K562 (cell line): ENCODE measurements around the gene CXCR5. TPM values are rescaled to one million over a fixed set of nuclear protein-coding genes. Genes with fewer than 3 reads are reported as not detected.
A peak's percentile ranks its signal among the peaks of the same experiment; 100 is the strongest.

Experiments used
- ATAC-seq: fragments of 200-7000 bp; cut with Tn5 transposase; 3 replicates; pipeline ENCODE4 v1.9.1; 2020; ENCODE audit warnings: moderate library complexity
- BruUV-seq: library from RNA; stranded (reverse); fragments of 400-500 nt; replicated peaks from 2 replicates; lab custom pipeline; 2021; lab: Mats Ljungman, UMichigan
- CTCF ChIA-PET: fragments of 300-600 bp; formaldehyde crosslinking; extraction: SDS; loops from one replicate; lab custom pipeline; 2021; ENCODE audit warnings: low intra/inter-chr PET ratio; lab: Yijun Ruan, JAX
- POLR2A ChIA-PET: fragments of 300-600, 350-650 bp; sonication (Branson Sonifier 250); formaldehyde crosslinking; extraction: SDS; loops from one replicate; lab custom pipeline; 2021; ENCODE audit warnings: antibody characterized with exemption, inconsistent platforms; lab: Yijun Ruan, JAX
- DNase-seq, 4 experiments: peaks; one replicate each; pipeline versions ENCODE4 v3.0.0 to v3.0.0-alpha.2; 2011 to 2018; ENCODE audit warnings: low spot score in 3 of 4, mixed read lengths in 3 of 4; ENCODE audit errors: extremely low read depth in 1 of 4
- FAIRE-seq: peaks from 2 replicates; lab custom pipeline; 2011; peaks lifted over from hg19 to GRCh38; lab: Jason Lieb, UNC
- H2AFZ ChIP-seq: 2 replicates; pipeline ENCODE4 v1.6.0; 2011; ENCODE audit warnings: low read depth, low read length, control low read depth, inconsistent platforms
- H3K27ac ChIP-seq: fragments of 200-600 bp; 3 replicates; pipeline ENCODE4 v1.8.0; 2011; ENCODE audit warnings: low read depth, mild to moderate bottlenecking, control low read depth, inconsistent platforms, low read length, moderate library complexity, mixed read lengths; ENCODE audit errors: extremely low read depth
- H3K27me3 ChIP-seq, 2 experiments: fragments of 300-600 bp in 1 of 2; 2 replicates in 1 of 2; 3 replicates in 1 of 2; pipeline versions ENCODE4 v1.6.0 to v1.8.0; 2011; ENCODE audit warnings: inconsistent platforms in 2 of 2, low read length in 2 of 2, mild to moderate bottlenecking in 1 of 2, mixed read lengths in 1 of 2, moderate library complexity in 1 of 2; ENCODE audit not compliant: control insufficient read depth in 2 of 2, insufficient read depth in 2 of 2
- H3K36me3 ChIP-seq: fragments of 300-600 bp; 3 replicates; pipeline ENCODE4 v1.8.0; 2011; ENCODE audit warnings: mild to moderate bottlenecking, low read length, inconsistent platforms; ENCODE audit not compliant: control insufficient read depth, insufficient read depth
- H3K4me1 ChIP-seq, 2 experiments: fragments of 200-600 bp in 1 of 2; replicated peaks in 1 of 2; 2 replicates in 1 of 2; 3 replicates in 1 of 2; pipeline versions ENCODE4 v1.5.1 to v1.8.0; 2011; ENCODE audit warnings: inconsistent platforms in 2 of 2, low read length in 2 of 2, mild to moderate bottlenecking in 1 of 2, mixed read lengths in 1 of 2, moderate library complexity in 1 of 2; ENCODE audit not compliant: control insufficient read depth in 2 of 2, insufficient read depth in 2 of 2
- H3K4me2 ChIP-seq: 2 replicates; pipeline ENCODE4 v1.6.1; 2011; ENCODE audit warnings: low read length, control low read depth, inconsistent platforms, mixed read lengths; ENCODE audit not compliant: insufficient read depth
- H3K4me3 ChIP-seq: fragments of 200-600 bp; sonication (generic), shearing (Covaris generic); 2 replicates; pipeline ENCODE4 v1.5.1; 2016; ENCODE audit warnings: control low read depth, inconsistent platforms
- H3K79me2 ChIP-seq: fragments of 200-600 bp; 3 replicates; pipeline ENCODE4 v1.8.0; 2011; ENCODE audit warnings: low read length, inconsistent platforms; ENCODE audit not compliant: control insufficient read depth, insufficient read depth
- H3K9ac ChIP-seq, 2 experiments: 2 replicates each; pipeline versions ENCODE4 v1.6.0 to v1.6.1; 2011; ENCODE audit warnings: low read depth in 2 of 2, low read length in 2 of 2, control low read depth in 1 of 2, inconsistent platforms in 1 of 2, mild to moderate bottlenecking in 1 of 2, mixed read lengths in 1 of 2; ENCODE audit not compliant: insufficient read depth in 1 of 2
- H3K9me1 ChIP-seq: one replicate; pipeline ENCODE4 v1.6.0; 2011; ENCODE audit warnings: inconsistent platforms, mild to moderate bottlenecking, low read length, moderate library complexity; ENCODE audit not compliant: control insufficient read depth, insufficient read depth
- H3K9me3 ChIP-seq: replicated peaks from 2 replicates; pipeline ENCODE4 v1.5.1; 2011; ENCODE audit warnings: low read depth, low read length, inconsistent platforms; ENCODE audit not compliant: control insufficient read depth, insufficient read depth
- H4K20me1 ChIP-seq: replicated peaks from 2 replicates; pipeline ENCODE4 v1.6.1; 2011; ENCODE audit warnings: low read length, inconsistent platforms, mixed read lengths; ENCODE audit not compliant: control insufficient read depth, insufficient read depth
- FOSL1 ChIP-seq: fragments of 200-800 bp; sonication (Bioruptor generic); conservative IDR thresholded peaks from 2 replicates; pipeline ENCODE4 v1.6.1; 2016; ENCODE audit warnings: missing genetic modification characterization, missing compliant biosample characterization
- FOXM1 ChIP-seq, 2 experiments: fragments of 450-650 bp in 1 of 2; sonication (generic) in 1 of 2; formaldehyde crosslinking in 1 of 2; IDR thresholded peaks; 2 replicates each; pipeline versions ENCODE4 v1.6.1 to v1.9.0; 2017 to 2022; ENCODE audit warnings: low read depth in 2 of 2, mild to moderate bottlenecking in 2 of 2, missing genetic modification reagents in 1 of 2, moderate library complexity in 1 of 2
- GTF2A2 ChIP-seq: IDR thresholded peaks from 2 replicates; pipeline ENCODE4 v1.6.1; 2016; ENCODE audit warnings: mild to moderate bottlenecking, missing genetic modification characterization, missing compliant biosample characterization
- HMG20B ChIP-seq: fragments of 250-450 bp; sonication (Bioruptor Pico); IDR thresholded peaks from 2 replicates; pipeline ENCODE4 v1.5.0; 2021; ENCODE audit warnings: mild to moderate bottlenecking
- RBFOX2 ChIP-seq: fragments of 200-400 bp; formaldehyde crosslinking; IDR thresholded peaks from 2 replicates; pipeline ENCODE4 v1.6.1; 2017; ENCODE audit warnings: low read depth, mild to moderate bottlenecking, low read length, moderate library complexity
- SIN3B ChIP-seq: fragments of 450-650 bp; IDR thresholded peaks from 2 replicates; pipeline ENCODE4 v1.6.1; 2017; ENCODE audit warnings: low read depth, mild to moderate bottlenecking, moderate library complexity
- SMC3 ChIP-seq: conservative IDR thresholded peaks from 2 replicates; pipeline ENCODE4 v1.6.1; 2011; ENCODE audit warnings: low read depth, low read length, improper control_type of control experiment; ENCODE audit not compliant: insufficient read depth
- TOE1 ChIP-seq, 2 experiments: fragments of 450-650 bp in 1 of 2; sonication (generic) in 1 of 2; formaldehyde crosslinking in 1 of 2; IDR thresholded peaks; 2 replicates each; pipeline versions ENCODE4 v1.7.1 to v1.8.0; 2016 to 2022; ENCODE audit warnings: borderline replicate concordance in 2 of 2, mild to moderate bottlenecking in 2 of 2, antibody characterized with exemption in 1 of 2, inconsistent platforms in 1 of 2, low read depth in 1 of 2, missing genetic modification reagents in 1 of 2, moderate library complexity in 1 of 2
- USF2 ChIP-seq: sonication (generic); formaldehyde crosslinking; IDR thresholded peaks from 2 replicates; pipeline ENCODE4 v1.5.0; 2020; ENCODE audit warnings: missing genetic modification reagents
- VEZF1 ChIP-seq: fragments of 200-800 bp; sonication (Bioruptor generic); IDR thresholded peaks from 2 replicates; pipeline ENCODE4 v1.6.1; 2017; ENCODE audit warnings: missing genetic modification characterization, missing compliant biosample characterization
- ZBTB11 ChIP-seq, 3 experiments: fragments of 200-800 bp in 1 of 3; fragments of 250-450 bp in 1 of 3; fragments of 450-650 bp in 1 of 3; sonication (Bioruptor Pico) in 1 of 3; sonication (Bioruptor generic) in 1 of 3; formaldehyde crosslinking in 1 of 3; IDR thresholded peaks; 2 replicates each; pipeline versions ENCODE4 v1.6.1 to v1.8.0; 2016 to 2022; ENCODE audit warnings: mild to moderate bottlenecking in 2 of 3, missing genetic modification characterization in 2 of 3, missing compliant biosample characterization in 1 of 3, moderate library complexity in 1 of 3
- ZNF263 ChIP-seq: sonication (generic); formaldehyde crosslinking; IDR thresholded peaks from 2 replicates; pipeline ENCODE4 v1.8.0; 2022; ENCODE audit warnings: mild to moderate bottlenecking, missing genetic modification reagents, borderline replicate concordance
- ZNF764 ChIP-seq: fragments of 250-450 bp; sonication (Bioruptor Pico); IDR thresholded peaks from 2 replicates; pipeline ENCODE4 v1.4.0; 2020; ENCODE audit warnings: low read depth, mild to moderate bottlenecking, moderate library complexity
- WGBS: fragments of 100-300 bp; shearing (Covaris generic); methylation state at CpG from one replicate; pipeline ENCODE4 v1.1.6; 2016; ENCODE audit warnings: low coverage, mixed read lengths; ENCODE audit not compliant: insufficient coverage; ENCODE audit errors: missing lambda C conversion rate; 5-methylcytosine and 5-hydroxymethylcytosine counted together
- in situ Hi-C: fragments of 300-500 bp; cut with MboI; formaldehyde crosslinking; loops from 4 replicates; pipeline ENCODE4 v1.15.0; 2018; ENCODE audit warnings: inconsistent platforms, mixed read lengths
- intact Hi-C: fragments of 100-400 bp; cut with micrococcal nuclease; formaldehyde crosslinking; loops from 2 replicates; pipeline ENCODE4 v1.14.2; 2022
- polyA plus RNA-seq, 8 experiments: library from polyadenylated mRNA; depleted of rRNA in 4 of 8; stranded (reverse) in 5 of 8; unstranded in 3 of 8; fragments of >200 nt; fragmentation: Nextera tagmentation in 2 of 8; fragmentation: Illumina TruSeq in 1 of 8; extraction: Ambion mirVana in 2 of 8; extraction: Trizol in 1 of 8; gene quantifications; 2 replicates each; pipeline versions ENCODE4 v1.2.1 to v1.2.3, GENCODE V29; 2011 to 2014; ENCODE audit warnings: inconsistent platforms in 1 of 8, missing spikeins in 1 of 8
- total RNA-seq, 7 experiments: library from RNA; depleted of rRNA in 6 of 7; stranded (reverse); fragments of >200 nt in 6 of 7; fragmentation: Illumina TruSeq in 2 of 7; extraction: Trizol in 2 of 7; gene quantifications; 2 replicates each; pipeline versions ENCODE4 v1.2.1 to v1.2.3, GENCODE V29; 2011 to 2021; ENCODE audit warnings: low replicate concordance in 1 of 7

The CXCR5 gene
- total and polyA plus RNA-seq, 9 of the 15 experiments (the other 6 are each of a cell fraction or from before 2014, with no cell fraction given) = 0.03 to 0.06 TPM; not detected in 7

GRCh38 chr11:118929501-118930093 lies 45.9 kb downstream of the CXCR5 start:
- Histone ChIP-seq H3K36me3 (no peaks in the 10 kb centered on the region), H3K27me3 (no peaks in the 10 kb centered on the region), H3K79me2 (peaks cover 8% of the 10 kb centered on the region), H3K9me3 (no peaks in the 10 kb centered on the region), H3K9ac (peak overlapping the region; percentile 22 to 90; a peak in 3 of 4 replicates), H2AFZ (peak overlapping the region; percentile 96), H3K9me1 (no peaks in the 10 kb centered on the region), H3K27ac (peak overlapping the region; percentile 41; the same call in 2 of the 3 replicates), H3K4me3 (peak overlapping the region; percentile 64), H3K4me2 (peak overlapping the region; percentile 85), H3K4me1 (peaks cover 13 to 49% of the 10 kb centered on the region in 2 experiments; a peak in 4 of 5 replicates), H4K20me1 (no peaks in the 10 kb centered on the region)
- ATAC-seq (peak; percentile 42), FAIRE-seq (no peak), DNase-seq (peak; percentile 58 to 73 (median 67))
- no TSS peak for BruUV-seq
- intact Hi-C loops (loop anchor here (2.0 to 5.0 kb wide), 4 partner anchors 27 to 393 kb away; partner anchors contain the start of gene UPK2), in situ Hi-C loops (no loop called here)
- CTCF ChIA-PET = interaction anchor here (0.6 to 3.5 kb wide), 4 partner anchors 23 to 270 kb away, joined by 4 to 25 read pairs (median 11); no protein-coding TSS in a partner anchor
- POLR2A ChIA-PET = interaction anchor here (0.8 to 1.6 kb wide), 2 partner anchors 17 to 273 kb away, joined by 3 to 4 read pairs; no protein-coding TSS in a partner anchor
- WGBS = 0% methylated on average over 16 of the region's 26 CpGs
- peak; percentile 74; the same call in 1 of the 2 replicates for TF ChIP-seq TOE1 (IDR thresholded peaks at IDR 0.05; ENCODE audit: borderline replicate concordance)
- TF ChIP-seq TOE1 (CRISPR knock-in tag; IDR thresholded peaks at IDR 0.05; ENCODE audit: borderline replicate concordance, low read depth) = no peak
- TF ChIP-seq HMG20B (CRISPR knock-in tag) = no peak
- peak; percentile 57 for TF ChIP-seq RBFOX2
- TF ChIP-seq SIN3B = 0 out of 2 replicates have a peak, but pooled peaks have one; percentile 30
- peak; percentile 41 for TF ChIP-seq FOSL1 (tag)
- no peak for TF ChIP-seq SMC3
- TF ChIP-seq ZNF263 (CRISPR knock-in tag) = peak; percentile 85
- TF ChIP-seq ZBTB11 (CRISPR knock-in tag; IDR thresholded peaks at IDR 0.05) = 0 out of 6 replicates have a peak, but pooled peaks of 1 of the 3 experiments have one; percentile 39
- TF ChIP-seq ZNF764 (CRISPR knock-in tag) = no peak
- no peak for TF ChIP-seq GTF2A2 (tag)
- peak; percentile 86 for TF ChIP-seq VEZF1 (CRISPR knock-in tag)
- TF ChIP-seq FOXM1 (IDR thresholded peaks at IDR 0.05; ENCODE audit: low read depth) = peak; percentile 56; the same call in 1 of the 2 replicates
- no peak for TF ChIP-seq FOXM1 (CRISPR knock-in tag; IDR thresholded peaks at IDR 0.05; ENCODE audit: low read depth)
- TF ChIP-seq USF2 (CRISPR knock-in tag) = no peak
